Progenitor cell of endocrine pancreas (in vitro differentiated cells): ENCODE measurements around the gene CARS2. TPM values are rescaled to one million over a fixed set of nuclear protein-coding genes. Genes with fewer than 3 reads are reported as not detected.

Experiments
- DNase-seq: peaks from one replicate; pipeline ENCODE4 v3.0.0; 2021; ENCODE audit warnings: low spot score; ENCODE audit not compliant: unreplicated experiment
- H3K27ac Mint-ChIP-seq: 2 replicates; pipeline ENCODE4 v1.8.0; 2021; ENCODE audit warnings: mild to moderate bottlenecking, moderate library complexity, mixed read lengths
- H3K27me3 Mint-ChIP-seq: 2 replicates; pipeline ENCODE4 v1.8.0; 2021; ENCODE audit warnings: mixed read lengths
- H3K36me3 Mint-ChIP-seq: 2 replicates; pipeline ENCODE4 v1.8.0; 2022; ENCODE audit warnings: mixed read lengths; ENCODE audit not compliant: insufficient read depth
- H3K4me1 Mint-ChIP-seq: 2 replicates; pipeline ENCODE4 v1.8.0; 2021; ENCODE audit warnings: low read depth, mixed read lengths
- H3K4me3 Mint-ChIP-seq: 2 replicates; pipeline ENCODE4 v1.8.0; 2021; ENCODE audit warnings: low read depth, mild to moderate bottlenecking, moderate library complexity, mixed read lengths
- H3K9me3 Mint-ChIP-seq: 2 replicates; pipeline ENCODE4 v1.8.0; 2021; ENCODE audit warnings: low read depth, mixed read lengths
- total RNA-seq: library from RNA; stranded (reverse); gene quantifications from 2 replicates; pipeline ENCODE4 v1.2.1, GENCODE V29; 2021
- TF ChIP-seq, protein P1 (sequence below): fragments of 200-600 bp; sonication (generic); IDR thresholded peaks from one replicate; pipeline ENCODE4 v1.5.0; 2021; ENCODE audit warnings: antibody characterized with exemption, mild to moderate bottlenecking; ENCODE audit not compliant: unreplicated experiment

CARS2 gene
- total RNA-seq, 1 donor from 2014 or later, result 90.4 TPM

GRCh38 chr13:110690516-110690915 is 15.4 kb downstream of the CARS2 start:
- Mint-ChIP-seq H3K27me3 (no peaks in the 10 kb centered on the region), H3K36me3 (peaks cover 16% of the 10 kb centered on the region), H3K4me3 (no peak overlapping the region), H3K9me3 (no peaks in the 10 kb centered on the region), H3K4me1 (no peaks in the 10 kb centered on the region), H3K27ac (no peak overlapping the region)
- TF ChIP-seq, protein P1, sequence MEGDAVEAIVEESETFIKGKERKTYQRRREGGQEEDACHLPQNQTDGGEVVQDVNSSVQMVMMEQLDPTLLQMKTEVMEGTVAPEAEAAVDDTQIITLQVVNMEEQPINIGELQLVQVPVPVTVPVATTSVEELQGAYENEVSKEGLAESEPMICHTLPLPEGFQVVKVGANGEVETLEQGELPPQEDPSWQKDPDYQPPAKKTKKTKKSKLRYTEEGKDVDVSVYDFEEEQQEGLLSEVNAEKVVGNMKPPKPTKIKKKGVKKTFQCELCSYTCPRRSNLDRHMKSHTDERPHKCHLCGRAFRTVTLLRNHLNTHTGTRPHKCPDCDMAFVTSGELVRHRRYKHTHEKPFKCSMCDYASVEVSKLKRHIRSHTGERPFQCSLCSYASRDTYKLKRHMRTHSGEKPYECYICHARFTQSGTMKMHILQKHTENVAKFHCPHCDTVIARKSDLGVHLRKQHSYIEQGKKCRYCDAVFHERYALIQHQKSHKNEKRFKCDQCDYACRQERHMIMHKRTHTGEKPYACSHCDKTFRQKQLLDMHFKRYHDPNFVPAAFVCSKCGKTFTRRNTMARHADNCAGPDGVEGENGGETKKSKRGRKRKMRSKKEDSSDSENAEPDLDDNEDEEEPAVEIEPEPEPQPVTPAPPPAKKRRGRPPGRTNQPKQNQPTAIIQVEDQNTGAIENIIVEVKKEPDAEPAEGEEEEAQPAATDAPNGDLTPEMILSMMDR, result no peak
- DNase-seq, result no peak

DNA sequence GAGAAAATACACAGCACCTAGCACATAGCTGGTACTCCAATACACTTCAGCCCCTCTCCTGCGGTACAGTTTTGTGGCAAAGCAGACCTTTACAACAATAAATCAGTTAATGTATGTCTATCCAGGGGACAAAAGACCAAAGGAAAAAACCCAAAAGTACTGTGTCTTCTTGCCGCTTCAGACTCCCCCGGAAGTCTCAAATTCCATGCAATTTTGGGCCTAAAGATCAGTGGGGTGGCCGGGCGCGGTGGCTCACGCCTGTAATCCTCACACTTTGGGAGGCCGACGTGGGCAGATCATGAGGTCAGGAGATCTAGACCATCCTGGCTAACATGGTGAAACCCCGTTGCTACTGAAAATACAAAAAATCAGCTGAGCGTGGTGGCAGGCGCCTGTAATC is 16.2 kb downstream of the CARS2 start:
- H3K27me3 Mint-ChIP-seq, result no peaks in the 10 kb centered on the region
- no peak overlapping the region for H3K4me3 Mint-ChIP-seq
- no peak overlapping the region for H3K27ac Mint-ChIP-seq
- no peak for DNase-seq
- H3K4me1 Mint-ChIP-seq, result no peaks in the 10 kb centered on the region
- peaks cover 19% of the 10 kb centered on the region for H3K36me3 Mint-ChIP-seq
- H3K9me3 Mint-ChIP-seq, result no peaks in the 10 kb centered on the region
- TF ChIP-seq, protein P1, result no peak

DNA sequence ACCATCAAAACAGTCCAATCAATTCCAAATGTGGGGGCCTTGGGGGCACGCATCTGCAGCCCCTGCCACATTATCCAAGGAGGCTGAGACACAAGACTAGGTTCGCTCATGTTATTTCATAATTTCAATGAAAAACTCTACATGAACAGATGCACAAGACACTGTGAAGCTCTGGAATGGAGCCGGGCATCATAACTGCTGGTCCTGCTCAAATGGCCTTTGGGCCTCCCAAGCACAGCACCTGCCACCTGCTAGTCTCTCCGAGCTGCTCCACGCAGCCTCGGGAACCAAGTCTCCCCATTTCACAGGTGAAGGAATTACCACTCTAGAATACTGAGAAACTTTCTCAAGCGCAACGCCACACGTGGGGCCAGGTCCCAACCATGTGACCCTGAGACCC is 16.9 kb downstream of the CARS2 start:
- H3K4me3 Mint-ChIP-seq, result no peak overlapping the region
- H3K27ac Mint-ChIP-seq, result no peak overlapping the region
- DNase-seq, result no peak
- H3K27me3 Mint-ChIP-seq, result no peaks in the 10 kb centered on the region
- H3K9me3 Mint-ChIP-seq, result no peaks in the 10 kb centered on the region
- H3K4me1 Mint-ChIP-seq, result no peaks in the 10 kb centered on the region
- TF ChIP-seq, protein P1, result no peak
- H3K36me3 Mint-ChIP-seq, result peaks cover 19% of the 10 kb centered on the region

DNA sequence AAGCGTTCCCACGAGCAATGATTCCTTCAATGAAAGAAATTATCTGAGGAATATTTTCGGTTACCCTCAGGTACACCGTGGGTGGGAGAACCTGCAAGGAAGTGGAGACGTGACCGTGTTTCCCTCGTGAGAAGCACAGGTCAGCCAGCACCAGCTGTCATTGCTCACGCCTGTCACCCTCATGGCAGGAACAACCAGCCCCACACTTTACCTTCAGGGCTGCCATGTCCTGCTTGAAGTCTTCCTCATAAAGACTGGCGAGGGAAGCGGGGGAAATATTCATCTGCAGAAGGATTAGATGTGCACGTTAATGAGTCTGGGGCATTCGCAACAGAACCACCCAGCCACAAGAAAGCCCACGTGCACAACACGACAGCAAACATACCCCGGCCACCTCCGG is 18.2 kb downstream of the CARS2 start:
- no peak overlapping the region for H3K27ac Mint-ChIP-seq
- peaks cover 17% of the 10 kb centered on the region for H3K36me3 Mint-ChIP-seq
- H3K4me1 Mint-ChIP-seq, result no peaks in the 10 kb centered on the region
- H3K27me3 Mint-ChIP-seq, result no peaks in the 10 kb centered on the region
- H3K9me3 Mint-ChIP-seq, result no peaks in the 10 kb centered on the region
- TF ChIP-seq, protein P1, result no peak
- DNase-seq, result no peak
- no peak overlapping the region for H3K4me3 Mint-ChIP-seq

GRCh38 chr13:110685305-110686020 is 20.5 kb downstream of the CARS2 start:
- no peaks in the 10 kb centered on the region for H3K4me1 Mint-ChIP-seq
- no peaks in the 10 kb centered on the region for H3K9me3 Mint-ChIP-seq
- peaks cover 22% of the 10 kb centered on the region for H3K36me3 Mint-ChIP-seq
- no peak overlapping the region for H3K27ac Mint-ChIP-seq
- H3K27me3 Mint-ChIP-seq, result no peaks in the 10 kb centered on the region
- DNase-seq, result no peak
- no peak overlapping the region for H3K4me3 Mint-ChIP-seq
- TF ChIP-seq, protein P1, result no peak
